Endodermal cell (in vitro differentiated cells): ENCODE measurements around the gene NDUFAB1. TPM values are rescaled to one million over a fixed set of nuclear protein-coding genes. Genes with fewer than 3 reads are reported as not detected.
"Not testable (repeated sequence)": the region's sequence is repeated elsewhere in the genome, so short reads cannot be mapped to it uniquely, and the experiment has no call there.

ENCODE experiments used
- DNase-seq: peaks from one replicate; pipeline ENCODE4 v3.0.0-alpha.2; 2017
- H3K27ac ChIP-seq: 2 replicates; pipeline ENCODE4 v1.5.1; 2013; ENCODE audit warnings: mild to moderate bottlenecking, low read depth, low read length, moderate library complexity
- H3K27me3 ChIP-seq: 2 replicates; pipeline ENCODE4 v1.6.1; 2013; ENCODE audit warnings: mild to moderate bottlenecking, low read length, moderate library complexity; ENCODE audit not compliant: insufficient read depth, control insufficient read depth, poor library complexity, severe bottlenecking
- H3K36me3 ChIP-seq: 2 replicates; pipeline ENCODE4 v1.7.0; 2013; ENCODE audit warnings: mild to moderate bottlenecking, low read length, moderate library complexity; ENCODE audit not compliant: control insufficient read depth, insufficient read depth
- H3K4me1 ChIP-seq: one replicate; pipeline ENCODE4 v1.7.0; 2013; ENCODE audit warnings: low read length; ENCODE audit not compliant: control insufficient read depth, insufficient read depth
- H3K4me3 ChIP-seq: 2 replicates; pipeline ENCODE4 v1.5.1; 2013; ENCODE audit warnings: mild to moderate bottlenecking, low read length, moderate library complexity
- H3K9ac ChIP-seq: 2 replicates; pipeline ENCODE4 v1.6.1; 2013; ENCODE audit warnings: mild to moderate bottlenecking, low read length, moderate library complexity; ENCODE audit not compliant: poor library complexity, severe bottlenecking; ENCODE audit errors: extremely low read depth
- H3K9me3 ChIP-seq: 2 replicates; pipeline ENCODE4 v1.6.1; 2013; ENCODE audit warnings: mild to moderate bottlenecking, low read length, moderate library complexity; ENCODE audit not compliant: control insufficient read depth
- H3K27ac Mint-ChIP-seq: 2 replicates; pipeline ENCODE4 v1.8.0; 2020; ENCODE audit warnings: mixed read lengths
- H3K27me3 Mint-ChIP-seq: 2 replicates; pipeline ENCODE4 v1.8.0; 2021; ENCODE audit warnings: mild to moderate bottlenecking, mixed read lengths; ENCODE audit not compliant: insufficient read depth
- H3K36me3 Mint-ChIP-seq: 2 replicates; pipeline ENCODE4 v1.8.0; 2020; ENCODE audit warnings: low read depth, mixed read lengths
- H3K4me1 Mint-ChIP-seq: 2 replicates; pipeline ENCODE4 v1.8.0; 2020; ENCODE audit warnings: mixed read lengths
- H3K4me3 Mint-ChIP-seq: 2 replicates; pipeline ENCODE4 v1.8.0; 2020; ENCODE audit warnings: mild to moderate bottlenecking, moderate library complexity, mixed read lengths
- H3K9me3 Mint-ChIP-seq: 2 replicates; pipeline ENCODE4 v1.8.0; 2020; ENCODE audit warnings: mild to moderate bottlenecking, mixed read lengths
- WGBS, 2 experiments: methylation state at CpG; one replicate each; pipeline versions ENCODE4 v1.1.5 to v1.1.7; 2013; ENCODE audit warnings: missing lambda C conversion rate in 2 of 2, mixed read lengths in 1 of 2; ENCODE audit not compliant: insufficient coverage in 1 of 2, insufficient read length in 1 of 2; 5-methylcytosine and 5-hydroxymethylcytosine counted together
- total RNA-seq, 2 donors: library from RNA; stranded (reverse); fragmentation: NEBNext Ultra II Directional in 1 of 2; extraction: Animal tissue kit (Norgen Biotek cat#: 25700) in 1 of 2; gene quantifications; 2 replicates in 1 of 2; 3 replicates in 1 of 2; pipeline ENCODE4 v1.2.1, GENCODE V29; 2021
- TF ChIP-seq, protein P1 (sequence below): fragments of 200-600 bp; sonication (generic); conservative IDR thresholded peaks from 2 replicates; pipeline ENCODE4 v1.5.0; 2021; ENCODE audit warnings: antibody characterized with exemption, mild to moderate bottlenecking

Gene NDUFAB1
- total RNA-seq, 2 donors from 2014 or later: 106 to 120 TPM

DNA sequence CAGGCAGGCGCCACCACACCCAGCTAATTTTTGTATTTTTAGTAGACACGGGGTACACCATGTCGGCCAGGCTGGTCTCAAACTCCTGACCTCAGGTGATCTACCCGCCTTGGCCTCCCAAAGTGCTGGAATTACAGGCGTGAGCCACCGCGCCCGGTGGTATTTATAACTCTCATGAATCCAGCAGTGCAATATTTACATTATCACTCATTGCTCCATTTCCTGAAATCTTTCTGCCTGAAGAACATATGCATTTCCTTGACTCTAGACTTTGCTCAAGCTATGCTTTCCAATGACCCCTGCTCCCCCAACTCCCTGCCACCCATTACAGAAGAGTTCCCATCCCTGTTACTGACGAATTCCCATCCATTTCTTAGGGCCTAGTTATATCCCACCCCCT is 19.7 kb upstream of the NDUFAB1 start:
- TF ChIP-seq, protein P1, sequence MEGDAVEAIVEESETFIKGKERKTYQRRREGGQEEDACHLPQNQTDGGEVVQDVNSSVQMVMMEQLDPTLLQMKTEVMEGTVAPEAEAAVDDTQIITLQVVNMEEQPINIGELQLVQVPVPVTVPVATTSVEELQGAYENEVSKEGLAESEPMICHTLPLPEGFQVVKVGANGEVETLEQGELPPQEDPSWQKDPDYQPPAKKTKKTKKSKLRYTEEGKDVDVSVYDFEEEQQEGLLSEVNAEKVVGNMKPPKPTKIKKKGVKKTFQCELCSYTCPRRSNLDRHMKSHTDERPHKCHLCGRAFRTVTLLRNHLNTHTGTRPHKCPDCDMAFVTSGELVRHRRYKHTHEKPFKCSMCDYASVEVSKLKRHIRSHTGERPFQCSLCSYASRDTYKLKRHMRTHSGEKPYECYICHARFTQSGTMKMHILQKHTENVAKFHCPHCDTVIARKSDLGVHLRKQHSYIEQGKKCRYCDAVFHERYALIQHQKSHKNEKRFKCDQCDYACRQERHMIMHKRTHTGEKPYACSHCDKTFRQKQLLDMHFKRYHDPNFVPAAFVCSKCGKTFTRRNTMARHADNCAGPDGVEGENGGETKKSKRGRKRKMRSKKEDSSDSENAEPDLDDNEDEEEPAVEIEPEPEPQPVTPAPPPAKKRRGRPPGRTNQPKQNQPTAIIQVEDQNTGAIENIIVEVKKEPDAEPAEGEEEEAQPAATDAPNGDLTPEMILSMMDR: no peak
- Histone ChIP-seq H3K27ac (no peak overlapping the region), H3K27me3 (no peaks in the 10 kb centered on the region), H3K4me3 (no peak overlapping the region), H3K4me1 (no peaks in the 10 kb centered on the region), H3K36me3 (peaks cover 56% of the 10 kb centered on the region), H3K9ac (no peak overlapping the region), H3K9me3 (no peaks in the 10 kb centered on the region)
- no peaks in the 10 kb centered on the region for H3K4me1 Mint-ChIP-seq
- H3K36me3 Mint-ChIP-seq: peaks cover 56% of the 10 kb centered on the region
- H3K27ac Mint-ChIP-seq: no peak overlapping the region
- 80 to 96% methylated on average over 9 of the region's 9 CpGs for WGBS, 2 experiments
- no peak overlapping the region for H3K4me3 Mint-ChIP-seq
- DNase-seq: no peak
- no peaks in the 10 kb centered on the region for H3K9me3 Mint-ChIP-seq
- no peaks in the 10 kb centered on the region for H3K27me3 Mint-ChIP-seq

DNA sequence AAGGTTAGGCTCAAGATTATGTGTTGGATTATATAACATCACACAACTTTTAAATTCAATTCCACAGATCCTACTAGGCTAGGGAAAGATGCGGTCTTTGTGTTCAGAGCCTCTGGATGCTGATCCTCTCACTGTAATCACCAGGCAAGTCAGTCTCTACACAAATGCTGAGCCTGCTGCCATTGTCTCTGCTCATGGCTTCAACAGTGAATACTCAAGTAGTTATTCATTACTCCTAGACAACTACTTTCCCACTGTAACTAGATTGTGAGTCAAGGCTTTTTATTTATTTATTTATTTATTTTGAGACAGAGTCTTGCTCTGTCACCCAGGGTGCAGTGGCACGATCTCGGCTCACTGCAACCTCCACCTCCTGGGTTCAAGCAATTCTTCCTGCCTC is 15.8 kb upstream of the NDUFAB1 start:
- peaks cover 44% of the 10 kb centered on the region for H3K36me3 Mint-ChIP-seq
- H3K9me3 ChIP-seq: no peaks in the 10 kb centered on the region
- H3K27ac Mint-ChIP-seq: no peak overlapping the region
- DNase-seq: no peak
- H3K4me1 ChIP-seq: no peaks in the 10 kb centered on the region
- no peaks in the 10 kb centered on the region for H3K4me1 Mint-ChIP-seq
- no peak overlapping the region for H3K4me3 ChIP-seq
- no peak overlapping the region for H3K9ac ChIP-seq
- WGBS, 2 experiments: 94 to 100% methylated on average over 3 of the region's 3 CpGs
- H3K27me3 Mint-ChIP-seq: no peaks in the 10 kb centered on the region
- H3K36me3 ChIP-seq: peaks cover 37% of the 10 kb centered on the region
- H3K27me3 ChIP-seq: no peaks in the 10 kb centered on the region
- TF ChIP-seq, protein P1: no peak
- no peak overlapping the region for H3K4me3 Mint-ChIP-seq
- no peak overlapping the region for H3K27ac ChIP-seq
- no peaks in the 10 kb centered on the region for H3K9me3 Mint-ChIP-seq

DNA sequence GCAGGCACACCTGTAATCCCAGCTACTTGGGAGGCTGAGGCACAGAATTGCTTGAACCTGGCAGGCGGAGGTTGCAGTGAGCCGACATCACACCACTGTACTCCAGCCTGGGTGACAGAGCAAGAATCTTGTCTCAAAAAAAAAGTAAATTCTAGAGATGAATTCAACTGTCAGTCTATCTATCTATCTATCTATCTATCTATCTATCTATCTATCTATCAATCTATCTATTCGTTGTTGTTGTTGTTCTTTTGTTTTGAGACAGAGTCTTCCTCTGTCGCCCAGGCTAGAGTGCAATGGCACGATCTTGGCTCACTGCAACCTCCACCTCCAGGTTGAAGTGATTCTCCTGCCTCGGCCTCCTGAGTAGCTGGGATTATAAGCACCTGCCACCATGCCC is 14.8 kb upstream of the NDUFAB1 start:
- H3K9ac ChIP-seq, H3K27me3 Mint-ChIP-seq, H3K9me3 Mint-ChIP-seq, DNase-seq, H3K4me3 ChIP-seq, H3K4me1 ChIP-seq, H3K9me3 ChIP-seq, H3K27ac Mint-ChIP-seq, H3K4me1 Mint-ChIP-seq, H3K4me3 Mint-ChIP-seq, H3K27ac ChIP-seq, H3K27me3 ChIP-seq: not testable (repeated sequence)
- peaks cover 29% of the 10 kb centered on the region for H3K36me3 ChIP-seq
- peaks cover 40% of the 10 kb centered on the region for H3K36me3 Mint-ChIP-seq
- 93 to 100% methylated on average over 4 to 6 of the region's 6 CpGs for WGBS, 2 experiments

DNA sequence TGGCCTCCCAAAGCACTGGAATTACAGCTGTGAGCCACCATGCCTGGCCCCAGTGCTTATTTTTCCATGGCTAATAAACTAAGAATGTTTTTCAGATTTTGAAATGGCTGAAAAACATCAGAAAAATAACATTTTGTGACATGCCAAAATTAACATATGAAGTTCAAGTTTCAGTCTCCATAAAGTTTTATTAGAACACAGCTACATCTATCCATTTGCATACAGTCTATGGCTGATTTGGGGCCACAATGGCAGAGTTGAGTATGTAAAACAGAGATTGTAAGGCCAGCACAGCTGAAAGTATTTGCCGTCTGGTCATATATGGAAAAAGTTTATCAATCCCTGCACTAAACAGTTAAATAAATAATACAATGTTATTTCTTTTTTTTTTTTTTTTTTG is 13.8 kb upstream of the NDUFAB1 start:
- Histone ChIP-seq H3K4me1 (no peaks in the 10 kb centered on the region), H3K9me3 (no peaks in the 10 kb centered on the region), H3K27ac (no peak overlapping the region), H3K27me3 (no peaks in the 10 kb centered on the region), H3K36me3 (peaks cover 31% of the 10 kb centered on the region), H3K9ac (no peak overlapping the region), H3K4me3 (no peak overlapping the region)
- no peak overlapping the region for H3K4me3 Mint-ChIP-seq
- TF ChIP-seq, protein P1: no peak
- peaks cover 41% of the 10 kb centered on the region for H3K36me3 Mint-ChIP-seq
- no peaks in the 10 kb centered on the region for H3K27me3 Mint-ChIP-seq
- no peak for DNase-seq
- 100% methylated on average over 1 of the region's 1 CpG; no CpG with 5 or more reads in 1 of the 2 experiments for WGBS, 2 experiments
- H3K9me3 Mint-ChIP-seq: no peaks in the 10 kb centered on the region
- H3K27ac Mint-ChIP-seq: no peak overlapping the region
- no peaks in the 10 kb centered on the region for H3K4me1 Mint-ChIP-seq
